Stimulated activated naive CD4-positive, alpha-beta T cell treated with Interleukin-2 at 50 U/mL for 16 hours (primary cell): ENCODE data around the gene CHST12.
"Not testable (repeated sequence)": the region's sequence is repeated elsewhere in the genome, so short reads cannot be mapped to it uniquely, and the experiment has no call there.

Source experiments
- DNase-seq: peaks from one replicate; lab custom pipeline; 2025; lab: John Stamatoyannopoulos, UW

The CHST12 gene

GRCh38 chr7:2460641-2461040 lies 57.2 kb downstream of the CHST12 start:
- no peak for DNase-seq

- no peak for DNase-seq
These were observed 58.0 kb downstream of the CHST12 start for GRCh38 chr7:2461268-2462026.

DNA sequence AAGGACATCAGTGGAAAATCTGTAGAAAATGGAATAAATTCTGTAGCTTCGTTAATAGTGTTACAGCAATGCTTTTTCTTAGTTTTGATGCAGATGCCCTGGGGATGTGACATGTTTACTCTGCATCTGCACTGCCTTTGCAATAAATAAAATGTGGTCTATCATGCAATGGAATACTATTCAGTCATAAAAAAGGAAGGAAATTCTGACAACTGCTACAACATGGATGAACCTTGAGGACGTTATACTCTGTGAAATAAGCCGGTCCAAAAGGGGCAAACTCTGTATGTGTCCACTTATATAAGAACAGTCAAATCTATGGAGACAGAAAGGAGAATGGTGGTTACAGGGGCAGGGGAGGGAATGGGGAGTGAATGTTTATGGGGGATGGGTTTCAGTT lies 59.3 kb downstream of the CHST12 start:
- no peak for DNase-seq

GRCh38 chr7:2465928-2466327 lies 62.5 kb downstream of the CHST12 start:
- no peak for DNase-seq

GRCh38 chr7:2466675-2467074 lies 63.3 kb downstream of the CHST12 start:
- no peak for DNase-seq

DNA sequence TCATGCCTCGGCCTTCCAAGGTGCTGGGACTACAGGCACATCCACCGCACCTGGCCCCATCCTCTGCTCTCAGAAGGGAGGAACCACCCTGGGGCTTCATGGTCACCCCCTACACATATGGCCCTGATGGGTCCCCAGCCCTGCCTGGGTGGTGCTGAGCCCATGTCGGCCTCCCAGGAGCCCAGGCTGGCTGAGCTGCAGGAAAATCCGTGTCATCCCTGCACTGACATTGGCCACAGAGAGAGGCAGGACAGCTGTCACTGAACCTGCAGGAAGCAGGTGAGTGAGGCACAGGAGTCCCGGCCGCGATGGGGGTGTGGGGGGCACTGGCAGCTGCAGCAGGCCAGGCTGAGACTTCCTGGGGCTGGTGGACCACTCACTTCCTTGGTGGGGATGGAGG lies 64.8 kb downstream of the CHST12 start:
- DNase-seq = no peak

- DNase-seq = not testable (repeated sequence)
These were observed 66.2 kb downstream of the CHST12 start for GRCh38 chr7:2469460-2470203.

- DNase-seq = no peak
These were observed 67.0 kb downstream of the CHST12 start for GRCh38 chr7:2470204-2471021.

DNA sequence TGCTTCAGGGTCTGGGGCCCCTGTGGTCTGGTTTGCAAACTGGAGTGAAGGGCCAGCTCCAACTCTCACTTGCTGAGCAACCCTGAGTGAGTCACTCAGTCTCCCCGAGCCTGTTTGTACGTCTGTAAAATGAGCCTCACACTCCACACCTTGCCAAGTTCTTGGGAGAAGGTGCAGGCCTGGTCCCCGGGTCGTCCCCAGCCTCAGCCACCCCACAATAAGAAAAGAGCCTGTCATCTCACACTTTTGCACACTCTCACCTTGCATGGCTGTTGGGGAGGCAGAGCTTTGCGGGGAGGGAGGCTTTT lies 67.6 kb downstream of the CHST12 start:
- no peak for DNase-seq

DNA sequence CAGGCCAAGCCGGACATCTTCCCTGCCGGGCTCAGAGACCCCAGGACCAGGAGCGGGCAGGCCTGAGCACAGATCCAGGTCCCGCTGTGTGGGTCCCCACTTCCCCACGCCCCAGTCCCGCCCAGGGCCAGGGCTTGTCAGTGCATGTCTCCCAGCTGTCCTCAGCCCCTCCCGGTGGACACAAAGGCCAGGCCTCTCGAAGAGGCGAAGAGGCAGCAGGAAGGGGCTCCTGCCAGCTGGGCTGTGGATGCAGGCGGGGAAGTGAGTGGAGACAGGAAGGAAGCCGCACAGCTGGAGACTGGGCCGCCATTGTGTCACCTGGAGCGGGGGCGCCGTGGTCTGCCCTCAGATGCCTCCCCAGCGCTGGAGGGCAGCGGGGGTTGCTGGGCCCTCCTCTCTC lies 68.0 kb downstream of the CHST12 start:
- no peak for DNase-seq

DNA sequence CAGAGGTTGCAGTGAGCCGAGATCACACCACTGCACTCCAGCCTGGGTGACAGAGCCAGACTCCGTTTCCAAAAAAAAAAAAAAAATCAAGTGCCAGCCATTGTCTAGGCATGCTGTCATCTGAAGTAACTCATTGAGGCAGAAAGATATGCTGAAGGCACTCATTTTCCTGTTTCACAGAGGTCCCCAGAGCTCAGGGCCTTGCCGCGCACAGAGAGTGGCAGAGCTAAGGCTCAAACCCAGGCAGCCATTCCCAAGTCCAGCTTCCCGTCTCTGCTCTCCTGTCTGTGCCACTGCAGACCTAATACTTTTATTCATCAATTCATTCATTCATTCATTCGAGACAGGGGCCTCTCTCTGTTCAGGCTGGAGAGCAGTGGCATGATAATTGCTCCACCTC lies 69.3 kb downstream of the CHST12 start:
- DNase-seq = no peak

- DNase-seq = no peak
These were observed 70.2 kb downstream of the CHST12 start for GRCh38 chr7:2473496-2474180.

- no peak for DNase-seq
These were observed 70.8 kb downstream of the CHST12 start for GRCh38 chr7:2474224-2474623.

DNA sequence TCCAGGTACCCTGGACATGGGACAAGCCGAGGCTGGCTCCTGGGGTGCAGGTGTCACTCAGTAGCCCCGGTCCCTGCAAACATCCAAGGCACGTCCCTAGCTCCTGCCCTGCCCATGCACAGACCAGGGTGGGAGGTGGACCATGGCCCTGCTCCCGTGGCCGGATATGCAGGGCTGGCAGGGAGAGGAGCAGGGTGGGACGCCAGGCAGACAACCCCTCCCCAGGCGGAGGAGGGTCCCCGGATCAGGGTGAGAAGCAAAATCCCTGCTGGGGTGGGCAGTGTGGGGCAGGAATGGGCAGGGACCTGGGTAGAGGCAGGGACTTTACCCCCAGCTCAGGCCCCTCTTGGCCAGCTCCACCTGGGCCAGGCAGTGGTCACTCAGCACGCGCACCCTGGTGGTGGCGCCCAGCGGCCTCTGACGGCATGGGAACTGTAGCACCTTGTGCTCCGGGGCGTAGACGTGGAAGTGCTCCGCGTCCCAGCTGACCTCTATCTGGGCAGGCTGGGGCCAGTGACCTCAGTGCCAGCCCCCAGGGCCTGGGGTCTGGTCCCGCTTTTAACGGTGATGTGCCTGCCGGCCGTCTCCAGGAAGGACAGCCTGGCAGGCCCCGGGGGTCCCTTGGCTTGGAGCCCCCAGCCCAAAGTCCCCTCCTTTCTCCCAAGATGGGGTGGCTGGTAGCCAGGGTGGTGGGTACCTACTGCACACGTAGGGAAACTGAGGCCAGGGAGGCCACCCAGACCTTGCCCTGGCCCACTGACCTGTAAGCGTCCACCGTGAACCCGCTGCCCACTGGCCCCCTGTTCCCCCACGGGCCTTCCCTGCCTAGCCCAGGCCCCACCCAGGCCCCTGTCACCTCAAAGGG lies 71.6 kb downstream of the CHST12 start:
- no peak for DNase-seq

- DNase-seq = no peak
These were observed 72.2 kb downstream of the CHST12 start for GRCh38 chr7:2475678-2476015.

DNA sequence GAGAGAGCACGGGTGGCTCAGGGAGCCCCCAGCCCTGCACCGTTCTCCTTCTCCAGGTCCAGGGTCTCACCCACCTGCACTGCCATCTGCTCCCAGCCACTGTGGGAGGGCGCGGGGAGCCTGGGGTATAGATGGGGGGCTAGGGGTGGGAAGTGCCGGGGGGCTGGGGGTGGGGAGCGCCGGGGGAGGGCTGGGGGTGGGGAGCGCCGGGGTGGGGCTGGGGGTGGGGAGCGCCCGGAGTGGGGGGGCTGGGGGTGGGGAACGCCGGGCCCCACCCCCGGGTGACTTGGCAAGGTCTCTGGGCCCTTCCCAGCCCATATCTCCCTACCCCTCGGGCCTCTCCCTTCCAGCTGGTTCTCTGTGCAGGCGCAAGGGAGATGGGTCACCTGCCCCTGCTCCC lies 72.9 kb downstream of the CHST12 start, which contains the start of gene GRIFIN:
Gene GRIFIN, minus strand, starts transcription at position 101 of the 400 bp plus-strand sequence. Its CDS starts 15 bp downstream, at position 86.
- no peak for DNase-seq

DNA sequence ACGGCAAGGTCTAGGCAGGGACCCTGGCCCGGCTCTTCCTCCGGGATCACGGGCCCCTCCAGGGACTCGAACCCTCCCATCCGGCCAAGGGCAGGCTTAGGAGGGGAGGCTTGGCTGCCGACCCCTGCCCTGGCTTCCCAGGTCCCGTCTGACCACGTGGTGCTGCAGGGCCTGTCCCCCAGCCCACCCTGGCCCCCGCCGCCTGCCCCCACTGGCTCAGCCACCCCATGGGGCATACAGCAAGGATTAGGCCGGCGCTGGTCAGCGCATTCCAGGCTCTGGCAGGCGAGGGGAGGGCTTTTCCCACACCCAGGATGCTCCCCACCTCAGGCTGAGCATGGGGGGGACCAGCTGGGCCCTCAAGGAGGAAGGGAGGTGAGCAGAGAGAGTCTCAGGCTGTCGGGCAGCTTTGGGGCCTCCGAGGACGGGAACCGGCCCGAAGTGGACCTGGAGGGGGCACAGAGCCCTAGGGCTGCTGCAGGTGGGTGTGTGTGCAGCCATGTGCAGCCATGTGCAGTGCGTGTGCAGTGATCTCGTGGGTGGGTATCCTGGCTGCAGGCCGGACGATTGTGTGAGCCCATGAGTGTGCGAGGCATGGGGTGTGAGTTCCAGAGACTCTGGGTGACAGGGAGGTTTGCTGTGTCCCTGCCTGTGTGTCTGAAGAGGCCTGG lies 73.5 kb downstream of the CHST12 start:
- no peak for DNase-seq

- peak; percentile 42 for DNase-seq
These were observed 74.3 kb downstream of the CHST12 start for GRCh38 chr7:2477447-2478398.

DNA sequence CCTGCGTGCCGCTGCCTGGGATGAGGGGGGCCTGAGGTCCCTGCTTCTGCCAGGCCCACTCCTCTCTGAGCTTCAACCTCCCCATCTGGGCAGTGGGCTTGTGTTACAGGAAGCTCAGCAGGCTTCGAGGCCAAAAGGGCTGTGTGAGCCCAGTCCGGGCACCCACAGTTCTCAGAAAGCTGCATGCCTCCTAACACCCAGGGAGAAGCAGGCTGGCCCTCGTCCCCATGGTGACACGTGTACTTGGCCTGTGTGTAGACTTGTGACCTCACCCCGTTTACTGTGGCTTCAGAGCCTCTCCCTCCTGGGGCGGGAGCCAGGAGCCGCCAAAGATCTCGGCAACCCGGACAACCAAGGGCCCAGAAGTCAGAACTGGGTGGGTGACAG lies 75.0 kb downstream of the CHST12 start:
- no peak for DNase-seq

DNA sequence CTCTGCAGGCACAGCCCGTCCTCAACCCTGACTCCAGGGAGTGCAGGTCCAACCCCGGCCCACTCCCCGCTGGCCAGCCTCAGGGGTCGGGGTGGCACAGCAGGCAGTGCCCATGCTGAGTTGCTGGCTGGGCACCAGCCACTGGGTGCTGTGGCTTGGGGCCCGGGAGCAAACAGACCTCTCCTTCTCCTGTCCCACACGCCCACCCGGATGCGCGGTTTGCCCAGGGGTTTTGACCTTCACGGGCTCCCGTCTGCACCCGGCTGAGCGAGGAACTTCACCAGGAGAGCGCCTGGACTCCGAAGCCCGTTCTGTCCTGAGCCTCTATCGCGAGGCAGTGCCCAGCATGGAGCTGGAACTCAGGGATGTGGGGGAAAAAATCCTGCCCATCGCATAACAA lies 75.4 kb downstream of the CHST12 start:
- no peak for DNase-seq
